ENCODE data around the gene ABCC6.

Gene ABCC6

GRCh38 chr16:16124438-16124837 lies 98.9 kb downstream of the ABCC6 start:
- H3K9ac ChIP-seq (ENCODE audit: low read depth, low read length, poor library complexity), result no peak overlapping the region
- no peak overlapping the region for H4K8ac ChIP-seq (ENCODE audit: low read depth, low read length)
- no peak for DNase-seq (ENCODE audit: low spot score)
- H3K27me3 ChIP-seq (ENCODE audit: control insufficient read depth in 3 of 3, insufficient read depth in 3 of 3, low read depth in 1 of 3, low read length in 3 of 3), result no peaks in the 10 kb centered on the region
- no peaks in the 10 kb centered on the region for H3K4me1 ChIP-seq (ENCODE audit: control insufficient read depth in 2 of 2, insufficient read depth in 1 of 2, low read depth in 1 of 2, low read length in 2 of 2)
- H3K18ac ChIP-seq (ENCODE audit: low read length), result no peak overlapping the region
- no peak overlapping the region for H3K4ac ChIP-seq (ENCODE audit: low read length)
- H2BK120ac ChIP-seq (ENCODE audit: low read depth, low read length), result no peak overlapping the region
- no peak overlapping the region for H3K4me2 ChIP-seq (ENCODE audit: insufficient read depth, low read length, poor library complexity, severe bottlenecking)
- H4K91ac ChIP-seq (ENCODE audit: low read depth, low read length, poor library complexity), result no peak overlapping the region
- WGBS, 2 donors (ENCODE audit: extremely low coverage in 2 of 2, insufficient read length in 2 of 2, insufficient replicate concordance in 1 of 2), result no CpG with 5 or more reads among the region's 10 CpGs
- H3K23ac ChIP-seq (ENCODE audit: low read depth, low read length, poor library complexity), result peak overlapping the region; percentile 25
- H3K36me3 ChIP-seq (replicated peaks in 1 of 2; ENCODE audit: control insufficient read depth in 2 of 2, insufficient read depth in 2 of 2, low read length in 2 of 2), result peaks cover 3 to 44% of the 10 kb centered on the region in 2 donors
- H3K14ac ChIP-seq (ENCODE audit: low read length), result no peak overlapping the region
- H3K9me3 ChIP-seq (replicated peaks in 1 of 2; ENCODE audit: control insufficient read depth in 2 of 2, insufficient read depth in 1 of 2, low read depth in 1 of 2, low read length in 2 of 2), result peaks cover 6 to 7% of the 10 kb centered on the region in 2 donors
- no peak overlapping the region for H2AK5ac ChIP-seq (ENCODE audit: low read depth, low read length)
- H2BK12ac ChIP-seq (ENCODE audit: low read length), result no peak overlapping the region
- peaks cover 3% of the 10 kb centered on the region for H3K79me1 ChIP-seq (ENCODE audit: low read depth, low read length)
- H2AFZ ChIP-seq (ENCODE audit: low read length), result no peak overlapping the region
- peak overlapping the region; percentile 77 for H2BK5ac ChIP-seq (ENCODE audit: low read length)
- no peak overlapping the region for H3K27ac ChIP-seq (replicated peaks; ENCODE audit: low read length)
- H2BK15ac ChIP-seq (ENCODE audit: low read length), result no peak overlapping the region
- peak overlapping the region in 1 of 2 donors; percentile 55 for H3K4me3 ChIP-seq (ENCODE audit: low read length in 2 of 2)

GRCh38 chr16:16122264-16122663 lies 101.0 kb downstream of the ABCC6 start:
- Histone ChIP-seq H2AFZ (ENCODE audit: low read length) (no peak overlapping the region), H3K79me1 (ENCODE audit: low read depth, low read length) (peaks cover 3% of the 10 kb centered on the region), H2BK15ac (ENCODE audit: low read length) (no peak overlapping the region), H3K4ac (ENCODE audit: low read length) (no peak overlapping the region), H3K9ac (ENCODE audit: low read depth, low read length, poor library complexity) (no peak overlapping the region), H3K18ac (ENCODE audit: low read length) (no peak overlapping the region), H2BK5ac (ENCODE audit: low read length) (no peak overlapping the region), H3K4me1 (ENCODE audit: control insufficient read depth in 2 of 2, insufficient read depth in 1 of 2, low read depth in 1 of 2, low read length in 2 of 2) (no peaks in the 10 kb centered on the region), H3K27ac (replicated peaks; ENCODE audit: low read length) (no peak overlapping the region), H3K4me2 (ENCODE audit: insufficient read depth, low read length, poor library complexity, severe bottlenecking) (no peak overlapping the region), H2BK12ac (ENCODE audit: low read length) (no peak overlapping the region), H3K4me3 (ENCODE audit: low read length in 2 of 2) (no peak overlapping the region), H3K14ac (ENCODE audit: low read length) (no peak overlapping the region), H3K27me3 (ENCODE audit: control insufficient read depth in 3 of 3, insufficient read depth in 3 of 3, low read depth in 1 of 3, low read length in 3 of 3) (no peaks in the 10 kb centered on the region), H4K8ac (ENCODE audit: low read depth, low read length) (no peak overlapping the region), H3K9me3 (replicated peaks in 1 of 2; ENCODE audit: control insufficient read depth in 2 of 2, insufficient read depth in 1 of 2, low read depth in 1 of 2, low read length in 2 of 2) (peaks cover 15 to 21% of the 10 kb centered on the region in 2 donors), H3K36me3 (replicated peaks in 1 of 2; ENCODE audit: control insufficient read depth in 2 of 2, insufficient read depth in 2 of 2, low read length in 2 of 2) (peaks cover 3 to 53% of the 10 kb centered on the region in 2 donors), H3K23ac (ENCODE audit: low read depth, low read length, poor library complexity) (no peak overlapping the region), H2BK120ac (ENCODE audit: low read depth, low read length) (no peak overlapping the region), H4K91ac (ENCODE audit: low read depth, low read length, poor library complexity) (no peak overlapping the region), H2AK5ac (ENCODE audit: low read depth, low read length) (no peak overlapping the region)
- WGBS, 2 donors (ENCODE audit: extremely low coverage in 2 of 2, insufficient read length in 2 of 2, insufficient replicate concordance in 1 of 2), result no CpG with 5 or more reads among the region's 12 CpGs
- DNase-seq (ENCODE audit: low spot score), result no peak

GRCh38 chr16:16121185-16121727 lies 102.0 kb downstream of the ABCC6 start:
- H4K91ac ChIP-seq (ENCODE audit: low read depth, low read length, poor library complexity), result no peak overlapping the region
- no peak overlapping the region for H3K9ac ChIP-seq (ENCODE audit: low read depth, low read length, poor library complexity)
- H3K4ac ChIP-seq (ENCODE audit: low read length), result no peak overlapping the region
- H3K27ac ChIP-seq (replicated peaks; ENCODE audit: low read length), result no peak overlapping the region
- WGBS, 2 donors (ENCODE audit: extremely low coverage in 2 of 2, insufficient read length in 2 of 2, insufficient replicate concordance in 1 of 2), result no CpG with 5 or more reads among the region's 6 CpGs
- no peak overlapping the region for H2BK5ac ChIP-seq (ENCODE audit: low read length)
- H2AK5ac ChIP-seq (ENCODE audit: low read depth, low read length), result no peak overlapping the region
- H2BK120ac ChIP-seq (ENCODE audit: low read depth, low read length), result no peak overlapping the region
- H3K27me3 ChIP-seq (ENCODE audit: control insufficient read depth in 3 of 3, insufficient read depth in 3 of 3, low read depth in 1 of 3, low read length in 3 of 3), result no peaks in the 10 kb centered on the region
- no peak overlapping the region for H3K4me3 ChIP-seq (ENCODE audit: low read length in 2 of 2)
- H3K79me1 ChIP-seq (ENCODE audit: low read depth, low read length), result peaks cover 3% of the 10 kb centered on the region
- no peak overlapping the region for H3K4me2 ChIP-seq (ENCODE audit: insufficient read depth, low read length, poor library complexity, severe bottlenecking)
- H3K4me1 ChIP-seq (ENCODE audit: control insufficient read depth in 2 of 2, insufficient read depth in 1 of 2, low read depth in 1 of 2, low read length in 2 of 2), result no peaks in the 10 kb centered on the region
- no peak overlapping the region for H2BK15ac ChIP-seq (ENCODE audit: low read length)
- peaks cover 3 to 56% of the 10 kb centered on the region in 2 donors for H3K36me3 ChIP-seq (replicated peaks in 1 of 2; ENCODE audit: control insufficient read depth in 2 of 2, insufficient read depth in 2 of 2, low read length in 2 of 2)
- no peak overlapping the region for H3K18ac ChIP-seq (ENCODE audit: low read length)
- H3K14ac ChIP-seq (ENCODE audit: low read length), result no peak overlapping the region
- H2BK12ac ChIP-seq (ENCODE audit: low read length), result no peak overlapping the region
- no peak overlapping the region for H4K8ac ChIP-seq (ENCODE audit: low read depth, low read length)
- no peak for DNase-seq (ENCODE audit: low spot score)
- H2AFZ ChIP-seq (ENCODE audit: low read length), result no peak overlapping the region
- H3K23ac ChIP-seq (ENCODE audit: low read depth, low read length, poor library complexity), result no peak overlapping the region
- peaks cover 19 to 21% of the 10 kb centered on the region in 2 donors for H3K9me3 ChIP-seq (replicated peaks in 1 of 2; ENCODE audit: control insufficient read depth in 2 of 2, insufficient read depth in 1 of 2, low read depth in 1 of 2, low read length in 2 of 2)

GRCh38 chr16:16120382-16121184 lies 102.7 kb downstream of the ABCC6 start:
- no peak overlapping the region for H3K4ac ChIP-seq (ENCODE audit: low read length)
- no peak overlapping the region for H3K9ac ChIP-seq (ENCODE audit: low read depth, low read length, poor library complexity)
- H2BK5ac ChIP-seq (ENCODE audit: low read length), result peak overlapping the region; percentile 42
- no peak overlapping the region for H3K18ac ChIP-seq (ENCODE audit: low read length)
- peaks cover 19 to 21% of the 10 kb centered on the region in 2 donors for H3K9me3 ChIP-seq (replicated peaks in 1 of 2; ENCODE audit: control insufficient read depth in 2 of 2, insufficient read depth in 1 of 2, low read depth in 1 of 2, low read length in 2 of 2)
- no peak overlapping the region for H2BK12ac ChIP-seq (ENCODE audit: low read length)
- WGBS, 2 donors (ENCODE audit: extremely low coverage in 2 of 2, insufficient read length in 2 of 2, insufficient replicate concordance in 1 of 2), result no CpG with 5 or more reads among the region's 17 CpGs
- no peak overlapping the region for H2AFZ ChIP-seq (ENCODE audit: low read length)
- peak overlapping the region; percentile 7 for H4K8ac ChIP-seq (ENCODE audit: low read depth, low read length)
- H2AK5ac ChIP-seq (ENCODE audit: low read depth, low read length), result no peak overlapping the region
- H3K36me3 ChIP-seq (replicated peaks in 1 of 2; ENCODE audit: control insufficient read depth in 2 of 2, insufficient read depth in 2 of 2, low read length in 2 of 2), result peaks cover 3 to 50% of the 10 kb centered on the region in 2 donors
- H4K91ac ChIP-seq (ENCODE audit: low read depth, low read length, poor library complexity), result no peak overlapping the region
- no peak overlapping the region for H3K27ac ChIP-seq (replicated peaks; ENCODE audit: low read length)
- peaks cover 2% of the 10 kb centered on the region for H3K79me1 ChIP-seq (ENCODE audit: low read depth, low read length)
- no peak for DNase-seq (ENCODE audit: low spot score)
- H2BK120ac ChIP-seq (ENCODE audit: low read depth, low read length), result no peak overlapping the region
- no peaks in the 10 kb centered on the region for H3K4me1 ChIP-seq (ENCODE audit: control insufficient read depth in 2 of 2, insufficient read depth in 1 of 2, low read depth in 1 of 2, low read length in 2 of 2)
- H3K4me3 ChIP-seq (ENCODE audit: low read length in 2 of 2), result no peak overlapping the region
- H3K14ac ChIP-seq (ENCODE audit: low read length), result no peak overlapping the region
- H3K27me3 ChIP-seq (ENCODE audit: control insufficient read depth in 3 of 3, insufficient read depth in 3 of 3, low read depth in 1 of 3, low read length in 3 of 3), result no peaks in the 10 kb centered on the region
- H3K23ac ChIP-seq (ENCODE audit: low read depth, low read length, poor library complexity), result peak overlapping the region; percentile 25
- no peak overlapping the region for H3K4me2 ChIP-seq (ENCODE audit: insufficient read depth, low read length, poor library complexity, severe bottlenecking)
- H2BK15ac ChIP-seq (ENCODE audit: low read length), result no peak overlapping the region
